Measurements from ENCODE around the gene C3AR1.
A peak's percentile ranks its signal among the peaks of the same experiment; 100 is the strongest.
"Not testable (repeated sequence)": the region's sequence is repeated elsewhere in the genome, so short reads cannot be mapped to it uniquely, and the experiment has no call there.

C3AR1 gene

GRCh38 chr12:8057306-8057705, 8.9 kb downstream of the C3AR1 start:
- no peak for DNase-seq

GRCh38 chr12:8054816-8055215, 11.3 kb downstream of the C3AR1 start:
- no peak for DNase-seq

DNA sequence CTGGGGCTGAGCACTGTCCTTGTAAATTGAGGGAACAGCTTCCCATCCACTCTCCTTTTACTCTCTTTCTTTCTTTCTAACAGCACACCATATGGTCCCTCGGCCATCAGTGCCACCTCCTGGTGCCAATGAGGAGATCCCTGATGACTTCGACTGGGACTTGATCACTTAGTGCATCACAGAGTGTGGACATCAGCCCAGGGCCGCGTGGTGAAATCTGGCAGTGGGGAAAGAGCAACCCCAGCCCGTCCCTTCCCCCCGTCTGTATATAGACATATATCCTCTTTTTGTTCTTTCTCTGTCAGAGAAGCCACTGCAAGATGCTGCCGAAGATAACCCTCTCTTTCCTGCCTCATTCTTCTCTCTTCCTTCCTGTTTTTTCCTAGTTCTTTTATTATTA, 13.5 kb downstream of the C3AR1 start:
- DNase-seq: no peak

- no peak for DNase-seq
These were observed 15.4 kb downstream of the C3AR1 start for GRCh38 chr12:8050600-8051250.

- no peak for DNase-seq
These were observed 17.3 kb downstream of the C3AR1 start for GRCh38 chr12:8048906-8049305.

DNA sequence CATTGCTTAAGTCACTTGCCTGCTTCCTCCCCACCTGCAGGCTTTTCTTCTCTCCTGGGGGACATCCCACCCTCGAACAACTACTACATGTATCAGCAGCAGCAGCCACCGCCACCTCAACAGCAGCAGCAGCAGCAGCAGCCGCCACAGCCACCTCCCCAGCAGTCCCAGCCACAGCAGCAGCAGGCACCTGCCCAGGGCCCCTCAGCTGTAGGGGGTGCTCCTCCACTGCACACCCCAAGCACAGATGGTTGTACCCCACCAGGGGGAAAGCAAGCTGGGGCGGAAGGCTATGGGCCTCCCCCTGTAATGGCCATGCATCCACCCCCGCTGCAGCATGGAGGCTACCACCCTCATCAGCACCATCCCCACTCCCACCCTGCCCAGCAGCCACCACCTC, 18.3 kb downstream of the C3AR1 start:
- no peak for DNase-seq

GRCh38 chr12:8045952-8046944, 19.9 kb downstream of the C3AR1 start:
- DNase-seq: peak; percentile 73 to 75

DNA sequence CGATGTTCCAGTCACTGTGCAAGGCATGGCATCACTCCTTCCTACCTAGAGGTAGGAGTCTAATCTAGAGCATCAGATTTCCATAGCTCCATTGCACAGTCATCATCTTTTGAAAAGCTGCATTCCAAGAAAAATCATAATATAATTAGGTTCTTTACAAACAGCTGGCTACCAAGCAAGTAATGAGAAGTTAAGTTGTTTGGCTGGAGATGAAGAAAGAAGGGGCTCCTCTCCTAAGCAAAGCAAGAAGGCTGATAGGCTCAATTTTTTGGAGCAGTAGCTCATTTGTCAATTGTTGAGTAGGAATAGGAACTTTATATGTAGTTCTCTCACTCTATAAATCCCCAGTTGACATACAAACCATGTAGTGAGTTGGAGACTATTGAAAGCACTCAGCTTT, 25.4 kb downstream of the C3AR1 start:
- DNase-seq: no peak

DNA sequence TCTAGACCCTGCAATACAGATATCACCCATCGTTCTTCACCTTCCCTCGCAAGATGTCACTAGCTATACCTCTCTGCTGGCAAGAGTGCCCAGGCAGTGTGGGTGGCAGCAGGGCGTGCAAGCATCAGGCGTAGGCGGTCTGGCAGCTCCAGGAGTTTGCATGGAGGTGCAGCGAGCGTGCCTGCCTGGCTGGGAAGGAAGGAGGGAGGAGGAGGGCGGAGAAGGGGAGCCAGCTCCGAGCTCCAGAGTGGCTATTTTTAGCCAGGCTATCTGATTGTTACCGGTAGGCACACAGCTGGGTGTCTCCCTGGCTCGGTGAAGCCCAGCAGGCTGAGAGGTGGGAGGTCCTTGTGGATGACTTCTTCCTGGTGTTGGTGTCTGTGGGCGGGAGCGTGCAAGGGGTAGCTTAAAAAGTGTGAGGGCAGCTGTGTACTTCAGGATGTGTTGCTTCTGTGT, 27.5 kb downstream of the C3AR1 start:
- no peak for DNase-seq

DNA sequence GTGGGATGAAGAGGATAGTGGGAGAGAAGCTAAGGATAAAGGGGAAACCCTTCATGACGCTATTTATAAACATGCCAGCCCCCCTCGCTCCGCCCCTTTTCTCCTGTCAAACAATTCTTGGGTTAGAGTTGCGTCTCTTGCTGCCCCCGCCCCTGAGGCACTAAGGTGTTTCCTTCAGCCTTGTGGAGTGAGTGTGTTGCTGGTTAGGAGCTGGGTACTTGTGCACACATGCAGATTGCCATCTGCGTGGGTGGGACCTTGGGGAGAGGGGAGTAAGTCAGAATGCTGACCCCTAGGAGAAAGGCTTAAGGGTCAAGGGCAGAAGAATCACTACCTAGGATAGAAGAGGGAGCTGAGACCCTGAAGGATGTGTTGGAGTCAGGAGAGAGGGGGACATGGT, 28.2 kb downstream of the C3AR1 start:
- DNase-seq: no peak

- no peak for DNase-seq
These were observed 29.0 kb downstream of the C3AR1 start for GRCh38 chr12:8037046-8037663.

- DNase-seq: no peak
These were observed 29.8 kb downstream of the C3AR1 start for GRCh38 chr12:8036346-8036745.

DNA sequence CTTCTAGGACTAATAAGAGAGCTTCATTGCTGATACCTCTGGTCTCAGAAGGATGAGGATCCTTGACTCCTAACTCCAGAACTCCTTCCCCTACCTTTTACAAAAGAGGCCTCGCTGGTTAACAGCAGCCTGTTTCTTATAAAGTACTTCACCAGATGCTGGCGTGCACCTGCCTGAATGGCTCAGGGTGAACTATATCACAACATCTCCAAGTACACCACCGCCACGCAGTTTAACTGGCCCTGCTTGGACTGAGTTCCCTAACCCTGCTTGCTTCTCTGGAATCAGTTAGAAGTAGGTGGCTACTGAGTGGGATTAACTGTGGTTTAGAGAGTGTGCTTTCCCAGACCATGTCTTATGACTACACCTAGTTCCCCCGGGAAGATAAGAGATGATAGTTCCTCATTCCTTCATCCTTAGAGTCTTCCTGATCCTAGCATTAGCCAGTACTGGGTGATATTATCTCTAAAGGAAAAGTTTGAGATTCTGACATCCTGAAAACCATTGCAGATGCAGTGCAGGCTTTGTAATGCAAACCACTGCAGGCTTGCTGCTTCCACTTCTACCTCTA, 30.6 kb downstream of the C3AR1 start:
- no peak for DNase-seq

GRCh38 chr12:8034802-8035201, 31.4 kb downstream of the C3AR1 start:
- DNase-seq: no peak

- DNase-seq: peak in 1 of 2 donors; percentile 32
These were observed 32.8 kb downstream of the C3AR1 start for GRCh38 chr12:8033153-8034044.

GRCh38 chr12:8032242-8033152, 33.7 kb downstream of the C3AR1 start, which contains the start of gene FOXJ2:
TSS of gene FOXJ2 (plus strand) at chr12:8032716. CDS start at chr12:8039833, 7,117 bp downstream.
- DNase-seq: peak; percentile 66 to 77

DNA sequence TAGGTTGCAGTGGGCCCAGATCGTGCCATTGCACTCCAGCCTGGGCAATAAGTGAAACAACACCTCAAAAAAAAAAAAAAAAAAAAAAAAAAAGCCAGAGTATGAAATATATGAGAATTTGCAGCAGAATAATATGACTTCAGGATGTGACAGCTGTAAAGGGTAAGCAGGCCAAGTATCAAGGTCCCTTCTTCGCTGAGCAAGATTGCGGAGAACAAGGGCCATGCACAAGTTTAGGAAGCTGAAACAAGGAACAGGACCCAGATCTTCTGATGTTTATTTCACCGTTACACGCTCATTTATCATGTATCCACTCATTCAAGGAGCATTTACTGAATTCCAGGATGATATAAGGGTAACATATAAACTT, 34.3 kb downstream of the C3AR1 start:
- no peak for DNase-seq

DNA sequence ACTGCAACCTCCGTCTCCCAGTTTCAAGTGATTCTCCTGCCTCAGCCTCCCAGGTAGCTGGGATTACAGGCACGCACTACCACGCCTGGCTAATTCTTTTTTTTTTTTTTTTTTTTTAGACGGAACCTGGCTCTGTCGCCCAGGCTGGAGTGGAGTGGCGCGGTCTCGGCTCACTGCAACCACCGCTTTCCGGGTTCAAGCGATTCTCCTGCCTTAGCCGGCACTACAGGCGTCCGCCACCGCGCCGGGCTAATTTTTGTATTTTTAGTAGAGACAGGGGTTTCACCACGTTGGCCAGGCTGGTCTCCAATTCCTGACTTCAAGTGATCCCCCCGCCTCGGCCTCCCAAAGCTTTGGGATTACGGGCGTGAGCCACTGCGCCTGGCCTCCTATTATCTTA, 35.1 kb downstream of the C3AR1 start:
- not testable (repeated sequence) for DNase-seq

- no peak for DNase-seq
These were observed 36.0 kb downstream of the C3AR1 start for GRCh38 chr12:8030189-8030588.

DNA sequence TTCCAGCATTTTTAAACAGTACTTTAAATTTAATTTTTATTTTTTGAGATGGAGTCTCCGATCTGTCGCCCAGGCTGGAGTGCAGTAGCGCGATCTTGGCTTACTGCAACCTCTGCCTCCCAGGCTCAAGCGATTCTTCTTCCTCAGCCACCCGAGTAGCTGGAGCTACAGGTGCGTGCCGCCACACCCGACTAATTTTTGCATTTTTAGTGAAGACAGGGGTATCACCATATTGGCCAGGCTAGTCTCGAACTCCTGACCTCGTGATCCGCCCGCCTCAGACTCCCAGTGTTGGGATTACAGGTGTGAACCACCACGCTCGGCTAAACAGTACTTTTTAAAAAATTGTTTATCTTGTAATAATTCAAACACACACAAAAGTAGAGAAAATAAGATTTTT, 37.9 kb downstream of the C3AR1 start:
- DNase-seq: no peak

DNA sequence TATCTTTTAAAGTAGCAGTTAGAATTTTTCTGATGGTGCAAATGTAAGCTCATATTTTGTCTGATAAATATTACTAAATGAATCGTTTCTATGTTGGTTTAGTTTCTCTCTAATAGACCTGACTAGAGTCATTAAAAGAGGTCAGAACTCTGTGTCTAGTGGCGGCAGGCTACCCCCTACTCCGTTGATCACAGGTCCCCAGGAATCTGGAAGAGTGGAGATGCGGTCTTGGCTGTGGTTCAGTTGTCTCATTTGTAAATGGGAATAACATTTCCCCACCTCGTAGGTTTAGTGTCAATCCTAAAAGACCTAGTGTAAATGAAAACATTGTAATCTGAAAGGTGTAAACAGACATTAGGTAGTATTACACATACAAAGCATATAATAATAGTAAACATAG, 38.3 kb downstream of the C3AR1 start:
- no peak for DNase-seq

Data from stimulated activated CD4-positive, alpha-beta T cell treated with anti-CD3 and anti-CD28 coated beads, Interleukin-2, amount 100 ng/mL, for 48 hours (primary cell).